Mesendoderm (in vitro differentiated cells): Measurements from ENCODE around the gene DDX46.
A peak's percentile ranks its signal among the peaks of the same experiment; 100 is the strongest.

Source experiments
- DNase-seq: peaks from one replicate; pipeline ENCODE4 v3.0.0; 2013
- H2AK5ac ChIP-seq: 2 replicates; pipeline ENCODE4 v1.6.1; 2013; ENCODE audit warnings: low read length, inconsistent platforms
- H2BK120ac ChIP-seq: 2 replicates; pipeline ENCODE4 v1.6.1; 2013; ENCODE audit warnings: low read depth, mild to moderate bottlenecking, low read length, moderate library complexity, mixed read lengths
- H2BK15ac ChIP-seq: replicated peaks from 2 replicates; pipeline ENCODE4 v1.6.1; 2013; ENCODE audit warnings: low read depth, mild to moderate bottlenecking, moderate library complexity
- H2BK5ac ChIP-seq: 2 replicates; pipeline ENCODE4 v1.6.1; 2013; ENCODE audit warnings: low read length, inconsistent platforms
- H3K18ac ChIP-seq: 2 replicates; pipeline ENCODE4 v1.6.1; 2013; ENCODE audit warnings: mild to moderate bottlenecking, low read length, mixed read lengths
- H3K23ac ChIP-seq: one replicate; pipeline ENCODE4 v1.6.1; 2013; ENCODE audit warnings: low read length
- H3K27ac ChIP-seq: 2 replicates; pipeline ENCODE4 v1.5.1; 2013; ENCODE audit warnings: low read depth, mild to moderate bottlenecking, inconsistent platforms, low read length, moderate library complexity
- H3K27me3 ChIP-seq: 2 replicates; pipeline ENCODE4 v1.6.1; 2013; ENCODE audit warnings: low read length, control low read depth, mild to moderate bottlenecking, inconsistent platforms; ENCODE audit not compliant: insufficient read depth, poor library complexity
- H3K36me3 ChIP-seq: 2 replicates; pipeline ENCODE4 v1.6.1; 2013; ENCODE audit warnings: low read length, inconsistent platforms; ENCODE audit not compliant: control insufficient read depth, insufficient read depth
- H3K4ac ChIP-seq: one replicate; pipeline ENCODE4 v1.6.1; 2013; ENCODE audit warnings: low read depth, mild to moderate bottlenecking, low read length, moderate library complexity
- H3K4me1 ChIP-seq: 2 replicates; pipeline ENCODE4 v1.6.1; 2013; ENCODE audit warnings: low read depth, low read length, inconsistent platforms; ENCODE audit not compliant: control insufficient read depth
- H3K4me2 ChIP-seq: 2 replicates; pipeline ENCODE4 v1.6.1; 2013; ENCODE audit warnings: low read length
- H3K4me3 ChIP-seq: 2 replicates; pipeline ENCODE4 v1.5.1; 2013; ENCODE audit warnings: mild to moderate bottlenecking, low read length
- H3K56ac ChIP-seq: one replicate; pipeline ENCODE4 v1.6.1; 2013; ENCODE audit warnings: low read length
- H3K79me1 ChIP-seq: 2 replicates; pipeline ENCODE4 v1.6.1; 2013; ENCODE audit warnings: low read length, inconsistent platforms
- H3K79me2 ChIP-seq: 2 replicates; pipeline ENCODE4 v1.6.1; 2013; ENCODE audit warnings: mild to moderate bottlenecking, low read length; ENCODE audit not compliant: control insufficient read depth, insufficient read depth
- H3K9ac ChIP-seq: 2 replicates; pipeline ENCODE4 v1.6.1; 2013; ENCODE audit warnings: low read length, inconsistent platforms
- H4K5ac ChIP-seq: one replicate; pipeline ENCODE4 v1.6.1; 2013; ENCODE audit warnings: low read length
- H4K8ac ChIP-seq: one replicate; pipeline ENCODE4 v1.6.1; 2013; ENCODE audit warnings: low read depth, mild to moderate bottlenecking, control low read depth, low read length, moderate library complexity
- WGBS: extraction: QIAGEN DNeasy Blood & Tissue Kit; methylation state at CpG from one replicate; pipeline ENCODE4 v1.1.7; 2013; ENCODE audit warnings: low lambda C conversion rate, missing lambda C conversion rate; ENCODE audit not compliant: insufficient coverage; ENCODE audit errors: extremely low coverage; 5-methylcytosine and 5-hydroxymethylcytosine counted together

Gene DDX46

DNA sequence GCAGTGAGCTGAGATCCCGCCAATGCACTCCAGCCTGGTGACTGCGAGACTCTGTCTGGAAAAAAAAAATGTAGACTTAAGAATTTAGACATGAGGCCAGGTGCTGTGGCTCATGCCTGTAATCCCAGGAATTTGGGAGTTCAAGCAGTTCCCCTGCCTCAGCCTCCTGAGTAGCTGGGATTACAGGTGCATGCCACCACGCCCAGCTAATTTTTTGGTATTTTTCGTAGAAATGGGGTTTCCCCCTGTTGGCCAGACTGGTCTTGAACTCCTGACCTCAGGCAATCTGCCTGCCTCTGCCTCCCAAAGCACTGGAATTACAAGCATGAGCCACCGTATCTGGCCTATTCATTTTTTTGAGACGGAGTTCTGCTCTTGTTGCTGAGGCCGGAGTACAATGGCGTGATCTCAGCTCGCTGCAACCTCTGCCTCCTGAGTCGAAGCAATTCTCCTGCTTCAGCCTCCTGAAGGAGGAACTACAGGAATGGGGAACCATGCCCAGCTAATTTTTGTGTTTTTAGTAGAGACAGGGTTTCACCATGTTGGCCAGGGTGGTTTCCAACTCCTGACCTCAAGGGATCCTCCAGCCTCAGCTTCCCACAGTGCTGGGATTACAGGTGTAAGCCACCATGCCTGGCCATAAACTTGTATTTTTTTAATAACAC lies 14.0 kb downstream of the DDX46 start:
- Histone ChIP-seq H2BK5ac (no peak overlapping the region), H4K5ac (no peak overlapping the region), H2BK120ac (no peak overlapping the region), H4K8ac (no peak overlapping the region), H3K36me3 (peaks cover 6% of the 10 kb centered on the region), H3K4me2 (no peak overlapping the region), H3K23ac (no peak overlapping the region), H3K79me2 (no peaks in the 10 kb centered on the region), H3K4ac (no peak overlapping the region), H3K18ac (no peak overlapping the region), H3K27ac (no peak overlapping the region), H3K9ac (no peak overlapping the region), H3K4me3 (no peak overlapping the region), H3K27me3 (no peaks in the 10 kb centered on the region), H3K56ac (no peak overlapping the region), H2AK5ac (no peak overlapping the region), H2BK15ac (no peak overlapping the region), H3K79me1 (no peaks in the 10 kb centered on the region), H3K4me1 (no peaks in the 10 kb centered on the region)
- no CpG with 5 or more reads among the region's 10 CpGs for WGBS
- DNase-seq = no peak

DNA sequence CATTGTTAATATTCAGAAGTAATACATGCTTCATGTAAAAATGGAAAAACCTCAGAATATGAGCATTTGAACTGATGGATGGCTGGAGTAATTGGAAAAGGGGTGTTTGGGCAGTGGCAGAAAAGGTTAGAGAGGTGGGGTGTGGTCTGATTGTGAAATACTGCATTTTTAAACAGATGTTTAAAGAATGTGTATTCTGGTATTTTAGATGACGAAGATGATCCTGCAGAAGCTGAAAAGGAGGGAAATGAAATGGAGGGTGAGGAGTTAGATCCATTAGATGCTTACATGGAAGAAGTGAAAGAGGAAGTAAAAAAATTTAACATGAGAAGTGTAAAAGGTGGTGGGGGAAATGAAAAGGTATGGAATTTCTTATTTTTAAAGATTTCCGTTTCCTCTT lies 18.8 kb downstream of the DDX46 start:
- Histone ChIP-seq H2BK15ac (no peak overlapping the region), H4K8ac (no peak overlapping the region), H3K18ac (no peak overlapping the region), H3K23ac (no peak overlapping the region), H3K36me3 (peaks cover 3% of the 10 kb centered on the region), H3K79me2 (no peaks in the 10 kb centered on the region), H2BK5ac (no peak overlapping the region), H3K4me1 (no peaks in the 10 kb centered on the region), H3K4me2 (no peak overlapping the region), H3K4ac (no peak overlapping the region), H2BK120ac (no peak overlapping the region), H3K27ac (no peak overlapping the region), H3K27me3 (no peaks in the 10 kb centered on the region), H4K5ac (no peak overlapping the region), H3K4me3 (no peak overlapping the region), H3K56ac (no peak overlapping the region), H3K9ac (no peak overlapping the region), H2AK5ac (no peak overlapping the region), H3K79me1 (no peaks in the 10 kb centered on the region)
- no peak for DNase-seq
- WGBS = no CpG with 5 or more reads among the region's 2 CpGs

- Histone ChIP-seq H3K23ac (no peak overlapping the region), H3K56ac (no peak overlapping the region), H3K27me3 (no peaks in the 10 kb centered on the region), H3K4me2 (no peak overlapping the region), H2BK120ac (no peak overlapping the region), H2BK15ac (no peak overlapping the region), H2AK5ac (no peak overlapping the region), H3K18ac (no peak overlapping the region), H3K4me3 (no peak overlapping the region), H2BK5ac (no peak overlapping the region), H3K79me1 (no peaks in the 10 kb centered on the region), H4K5ac (no peak overlapping the region), H3K4ac (no peak overlapping the region), H3K79me2 (no peaks in the 10 kb centered on the region), H3K4me1 (no peaks in the 10 kb centered on the region), H3K36me3 (peaks cover 6% of the 10 kb centered on the region), H3K9ac (no peak overlapping the region), H3K27ac (no peak overlapping the region), H4K8ac (no peak overlapping the region)
- no CpG with 5 or more reads among the region's 4 CpGs for WGBS
- DNase-seq = no peak
These were observed 25.8 kb downstream of the DDX46 start for GRCh38 chr5:134784241-134784920.

DNA sequence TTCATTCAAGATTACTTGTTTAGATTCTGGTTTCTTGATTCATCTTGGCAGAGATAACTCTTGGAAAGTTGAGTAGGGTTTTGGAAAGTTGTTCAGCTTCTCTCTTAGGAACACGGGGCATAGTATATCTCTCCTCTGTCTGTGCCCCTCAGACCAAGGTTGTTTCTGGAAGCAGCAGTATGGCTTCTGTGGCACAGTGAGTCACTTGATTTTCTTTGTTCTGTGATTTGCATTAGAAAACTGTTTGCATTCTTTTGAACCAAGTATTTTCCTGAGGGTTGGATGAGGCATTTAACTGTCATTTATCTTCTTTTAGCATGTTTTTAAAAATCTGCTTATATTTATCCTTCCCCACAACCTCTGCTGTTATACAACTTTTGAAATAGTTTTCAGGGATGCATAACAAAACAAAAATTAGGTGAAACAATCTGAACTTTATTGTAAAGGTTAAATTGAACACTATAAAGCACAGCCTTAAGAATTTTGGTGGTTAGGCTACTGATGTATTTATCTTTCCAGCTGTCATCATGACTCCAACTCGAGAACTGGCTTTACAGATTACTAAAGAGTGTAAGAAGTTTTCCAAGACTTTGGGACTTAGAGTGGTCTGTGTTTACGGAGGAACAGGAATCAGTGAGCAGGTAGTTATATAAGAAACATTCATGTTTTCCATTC lies 26.5 kb downstream of the DDX46 start:
- Histone ChIP-seq H3K36me3 (peaks cover 6% of the 10 kb centered on the region), H4K5ac (no peak overlapping the region), H3K27ac (no peak overlapping the region), H2BK5ac (no peak overlapping the region), H3K56ac (no peak overlapping the region), H3K4ac (no peak overlapping the region), H3K79me1 (no peaks in the 10 kb centered on the region), H2BK120ac (no peak overlapping the region), H3K79me2 (no peaks in the 10 kb centered on the region), H3K27me3 (no peaks in the 10 kb centered on the region), H2AK5ac (no peak overlapping the region), H2BK15ac (no peak overlapping the region), H3K23ac (no peak overlapping the region), H3K18ac (no peak overlapping the region), H4K8ac (no peak overlapping the region), H3K4me2 (no peak overlapping the region), H3K9ac (no peak overlapping the region), H3K4me3 (no peak overlapping the region), H3K4me1 (no peaks in the 10 kb centered on the region)
- no CpG with 5 or more reads among the region's 3 CpGs for WGBS
- peak; percentile 21 for DNase-seq

GRCh38 chr5:134787692-134788091 lies 29.1 kb downstream of the DDX46 start:
- Histone ChIP-seq H3K4me1 (no peaks in the 10 kb centered on the region), H3K36me3 (peaks cover 6% of the 10 kb centered on the region)
- WGBS = no CpG with 5 or more reads among the region's 1 CpG

More at GRCh38 chr5:134787692-134788091, 29.1 kb downstream of the DDX46 start:
- no peak for DNase-seq
- Histone ChIP-seq H3K9ac (no peak overlapping the region), H3K27me3 (no peaks in the 10 kb centered on the region), H3K79me1 (no peaks in the 10 kb centered on the region), H4K5ac (no peak overlapping the region), H3K79me2 (no peaks in the 10 kb centered on the region), H3K4me3 (no peak overlapping the region), H3K56ac (no peak overlapping the region), H3K4me2 (no peak overlapping the region), H4K8ac (no peak overlapping the region), H3K27ac (no peak overlapping the region), H3K4ac (no peak overlapping the region), H2BK5ac (no peak overlapping the region), H2BK120ac (no peak overlapping the region), H2AK5ac (no peak overlapping the region), H3K23ac (no peak overlapping the region), H3K18ac (no peak overlapping the region), H2BK15ac (no peak overlapping the region)
